GM21825 (cell line): ENCODE results near the gene RASA3.

Source experiments
- ATAC-seq: cut with Tn5 transposase; IDR thresholded peaks from one replicate; pipeline ENCODE4 v1.9.1; 2021; ENCODE audit warnings: mild to moderate bottlenecking, moderate library complexity; ENCODE audit not compliant: unreplicated experiment

Gene RASA3

GRCh38 chr13:113947311-113948033 lies 185.0 kb downstream of the RASA3 start:
- ATAC-seq = no peak

GRCh38 chr13:113946409-113947181 lies 185.8 kb downstream of the RASA3 start:
- no peak for ATAC-seq

DNA sequence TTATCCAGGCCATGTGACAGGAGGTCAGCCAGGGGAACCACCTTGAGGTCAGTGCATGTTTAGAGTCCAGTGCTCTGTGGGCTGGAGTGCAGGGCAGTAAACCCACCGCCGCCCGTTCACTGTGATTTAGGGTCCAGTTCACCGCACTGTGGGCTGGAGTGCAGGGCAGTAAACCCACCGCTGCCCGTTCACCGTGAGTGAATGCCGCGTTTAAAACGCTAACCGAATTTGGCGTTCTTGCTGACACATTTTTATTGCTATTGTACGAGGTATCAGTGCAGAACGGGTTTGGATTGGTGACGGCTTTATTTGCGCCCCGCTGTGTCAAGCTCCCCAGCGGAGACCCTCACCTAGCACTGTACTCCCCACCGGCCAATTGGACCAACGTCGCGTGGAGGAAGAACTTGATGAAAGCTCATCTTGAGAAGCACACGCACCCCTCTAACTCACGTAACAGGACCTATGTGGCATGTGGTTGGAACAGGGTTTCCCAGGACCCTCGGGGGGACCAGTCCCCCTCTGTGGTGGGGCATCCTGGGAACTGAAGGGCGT lies 186.5 kb downstream of the RASA3 start:
- no peak for ATAC-seq

- no peak for ATAC-seq
Observed at GRCh38 chr13:113943821-113944565, 188.4 kb downstream of the RASA3 start.

DNA sequence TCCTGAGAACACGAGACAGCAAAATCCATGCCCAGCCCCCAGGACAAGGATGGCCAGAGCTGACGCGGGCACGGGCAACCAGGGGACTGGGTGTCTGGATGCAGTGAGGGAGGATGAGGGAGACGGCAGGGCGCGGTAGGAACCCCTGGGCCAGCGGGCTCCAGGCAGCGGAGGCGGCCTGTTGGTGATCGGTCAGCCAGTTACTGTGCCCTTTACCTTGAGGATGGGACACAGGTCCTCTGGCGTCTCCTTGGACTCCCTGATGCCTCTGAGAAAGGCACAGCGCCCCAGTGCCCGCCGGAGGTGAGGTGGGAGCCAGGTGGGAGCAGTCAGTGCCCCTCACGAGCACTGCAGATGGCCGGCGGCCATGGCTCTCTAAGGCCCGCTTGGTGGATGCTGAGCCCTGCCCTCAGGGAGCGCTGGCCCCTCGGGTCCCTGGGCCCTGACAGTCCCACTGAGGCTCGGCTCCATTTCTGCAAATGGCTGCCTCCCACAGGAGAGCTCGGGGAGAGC lies 189.8 kb downstream of the RASA3 start:
- no peak for ATAC-seq

GRCh38 chr13:113941571-113942191 lies 190.7 kb downstream of the RASA3 start:
- no peak for ATAC-seq

DNA sequence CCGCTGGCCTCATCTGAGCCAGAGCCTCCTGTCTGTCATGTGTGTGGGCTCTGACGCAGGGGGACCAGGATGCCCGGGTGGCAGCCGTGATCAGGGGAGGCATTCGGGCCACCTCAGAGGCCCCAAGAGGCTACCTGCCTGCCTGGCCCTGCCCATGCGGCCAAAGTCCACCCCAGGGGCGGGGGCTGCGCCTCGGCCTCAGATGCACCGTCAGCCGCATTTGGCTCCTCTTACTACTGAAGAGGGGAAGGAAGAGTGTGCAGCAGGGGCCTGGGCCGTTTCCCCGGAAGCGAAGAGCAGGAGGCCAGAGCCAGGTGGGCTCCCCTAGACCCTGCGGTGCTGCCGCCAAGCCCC lies 192.5 kb downstream of the RASA3 start:
- no peak for ATAC-seq

DNA sequence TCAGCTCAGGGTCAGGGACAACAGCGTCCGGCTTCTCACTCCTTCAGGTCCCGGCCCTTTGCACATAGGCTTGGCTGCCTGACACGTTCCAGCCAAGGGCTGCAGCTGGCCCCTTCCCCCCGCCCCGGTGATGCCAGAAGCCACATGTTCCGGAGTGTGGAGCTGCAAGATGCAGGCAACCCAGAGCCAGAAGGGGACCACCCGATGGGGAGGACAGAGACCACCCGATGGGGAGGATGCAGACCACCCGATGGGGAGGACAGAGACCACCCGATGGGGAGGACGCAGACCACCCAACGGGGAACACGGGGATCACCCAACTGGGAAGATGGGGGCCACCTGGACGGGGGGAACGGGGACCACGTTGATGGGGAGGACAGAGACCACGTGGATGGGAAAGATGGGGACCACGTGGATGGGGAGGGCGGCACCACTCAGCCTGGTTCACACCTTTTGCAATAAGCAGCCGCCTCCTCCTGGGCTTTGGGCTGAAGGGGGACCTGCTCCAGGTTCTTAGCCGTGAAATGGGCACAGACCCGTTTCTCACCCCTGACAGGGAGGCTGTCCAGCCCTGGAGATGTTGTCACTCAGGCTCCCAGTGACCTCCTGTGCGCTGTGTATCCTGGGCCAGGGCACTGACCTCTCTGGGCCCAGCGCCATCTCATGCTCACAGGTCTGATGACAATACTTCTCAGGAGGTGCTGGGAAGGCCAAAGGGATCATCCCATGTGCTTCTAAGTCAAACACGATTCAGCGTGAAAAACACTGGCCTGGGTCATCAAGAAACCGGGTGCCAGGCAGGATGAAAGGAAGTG lies 193.1 kb downstream of the RASA3 start:
- no peak for ATAC-seq

GRCh38 chr13:113938716-113939115 lies 193.7 kb downstream of the RASA3 start:
- ATAC-seq = no peak

GRCh38 chr13:113938246-113938645 lies 194.2 kb downstream of the RASA3 start:
- ATAC-seq = no peak

DNA sequence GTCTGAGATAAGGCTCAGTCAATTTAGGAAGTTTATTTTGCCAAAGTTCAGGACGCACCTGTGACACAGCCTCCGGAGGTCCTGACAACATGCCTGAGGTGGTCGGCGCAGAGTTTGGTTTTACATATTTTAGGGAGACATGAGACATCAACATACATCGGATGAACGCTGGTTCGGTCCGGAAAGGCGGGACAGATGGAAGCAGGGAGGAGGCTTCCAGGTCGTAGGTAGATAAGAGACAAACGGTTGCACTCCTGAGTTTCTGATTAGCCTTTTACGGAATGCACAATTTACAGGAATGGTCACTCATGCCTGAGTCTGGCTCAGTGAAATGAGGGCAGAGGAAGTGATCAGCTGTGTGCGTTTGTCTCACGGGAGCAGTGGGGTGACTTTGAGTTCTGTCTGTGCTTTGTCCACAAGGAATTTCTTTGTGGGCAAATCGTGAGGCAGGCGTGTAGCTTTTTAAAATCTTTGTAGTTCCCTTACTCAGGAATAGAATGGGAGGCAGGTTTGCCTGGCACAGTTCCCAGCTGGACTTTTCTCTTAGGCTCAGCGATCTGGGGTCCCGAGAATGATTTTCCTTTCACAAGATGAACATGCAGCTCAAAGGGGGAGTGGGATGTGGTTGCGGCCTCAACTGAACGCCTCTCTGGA lies 194.8 kb downstream of the RASA3 start:
- no peak for ATAC-seq

GRCh38 chr13:113937073-113937472 lies 195.3 kb downstream of the RASA3 start:
- ATAC-seq = no peak

DNA sequence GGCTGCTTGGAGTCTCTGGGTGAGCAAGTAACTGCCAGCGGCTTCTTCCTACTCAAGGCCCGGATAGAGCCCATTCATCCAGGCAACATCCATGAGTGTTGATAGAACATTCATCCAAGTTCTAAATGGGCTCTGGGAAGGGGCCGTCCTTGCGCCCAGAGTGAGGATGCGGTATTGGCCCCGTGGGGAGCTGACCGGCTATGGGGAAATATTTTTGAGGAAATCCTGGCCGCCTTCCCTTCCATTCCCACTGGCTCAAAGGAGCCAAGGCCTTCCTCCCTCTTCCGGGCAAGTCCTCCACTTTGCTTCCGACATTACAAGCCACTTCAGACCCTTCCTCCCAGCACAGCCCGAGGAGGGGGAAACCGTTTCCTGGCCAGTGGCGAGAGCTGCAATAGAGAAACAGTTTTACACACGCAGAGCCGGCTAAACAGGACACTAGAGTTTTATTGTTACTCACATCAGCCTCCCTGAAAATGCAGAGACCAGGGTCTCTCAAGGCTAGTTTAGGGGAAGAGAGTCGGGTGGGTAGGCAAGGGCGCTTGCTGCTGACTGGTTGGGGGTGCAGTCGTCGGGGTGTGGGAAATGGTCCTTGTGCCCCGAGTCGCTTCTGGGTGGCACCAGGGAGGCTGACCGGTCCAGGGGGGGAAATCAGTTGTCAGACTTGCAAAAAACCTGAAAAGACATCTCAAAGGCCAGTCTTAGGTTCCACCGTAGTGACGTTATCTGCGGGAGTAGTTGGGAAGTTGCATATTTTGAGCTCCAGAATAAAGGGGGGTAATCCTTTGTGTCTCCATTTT lies 196.1 kb downstream of the RASA3 start:
- no peak for ATAC-seq

GRCh38 chr13:113935001-113935844 lies 197.2 kb downstream of the RASA3 start:
- ATAC-seq = no peak

DNA sequence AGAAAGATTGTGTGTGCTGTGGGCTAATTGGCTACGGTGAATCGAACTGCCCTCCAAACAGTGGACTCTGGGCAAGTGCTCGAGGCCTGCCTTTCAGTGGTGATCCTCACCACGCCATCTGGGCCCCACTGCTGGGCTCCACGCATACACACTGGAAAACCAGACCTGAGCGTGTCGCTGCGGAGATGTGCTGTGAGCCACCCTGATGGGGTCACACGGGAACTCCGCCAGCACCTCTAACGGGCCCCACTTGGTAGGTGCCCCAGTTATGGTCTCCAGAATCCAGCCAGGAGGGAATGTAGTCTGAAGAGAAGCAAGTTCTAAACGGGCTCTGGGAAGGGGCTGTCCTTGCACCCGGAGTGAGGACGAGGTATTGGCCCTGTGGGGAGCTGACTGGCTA lies 197.8 kb downstream of the RASA3 start:
- ATAC-seq = no peak

- ATAC-seq = no peak
Observed at GRCh38 chr13:113933901-113934300, 198.5 kb downstream of the RASA3 start.

- no peak for ATAC-seq
Observed at GRCh38 chr13:113931841-113932459, 200.5 kb downstream of the RASA3 start.
